Vagina (tissue), 2 donors: Measurements from ENCODE around the gene TTC34. TPM values are rescaled to one million over a fixed set of nuclear protein-coding genes. Genes with fewer than 3 reads are reported as not detected.

Source experiments
- DNase-seq, 2 donors: peaks; one replicate each; pipeline ENCODE4 v3.0.0-alpha.2; 2017; ENCODE audit errors: extremely low spot score in 2 of 2
- H3K27ac ChIP-seq: fragments of 200-600 bp; sonication (generic); one replicate; pipeline ENCODE4 v1.5.1; 2019
- H3K27me3 ChIP-seq: fragments of 200-600 bp; sonication (generic); one replicate; pipeline ENCODE4 v1.5.1; 2019
- H3K36me3 ChIP-seq, 2 donors: fragments of 200-600 bp; sonication (generic); one replicate each; pipeline ENCODE4 v1.5.1; 2017 to 2019
- H3K4me1 ChIP-seq: fragments of 200-600 bp; sonication (generic); one replicate; pipeline ENCODE4 v1.5.1; 2019
- H3K4me3 ChIP-seq, 2 donors: fragments of 200-600 bp; sonication (generic); 1 replicate in 1 of 2; 2 replicates in 1 of 2; pipeline ENCODE4 v1.5.1; 2016 to 2019
- H3K9me3 ChIP-seq: fragments of 200-600 bp; sonication (generic); one replicate; pipeline ENCODE4 v1.5.1; 2019
- POLR2A ChIP-seq, 2 donors: fragments of 450-650 bp; IDR thresholded peaks; one replicate each; pipeline ENCODE4 v1.6.1; 2017; ENCODE audit warnings: antibody characterized with exemption in 2 of 2, mild to moderate bottlenecking in 2 of 2, moderate library complexity in 2 of 2
- POLR2AphosphoS5 ChIP-seq, 2 donors: sonication (generic); formaldehyde crosslinking; IDR thresholded peaks; one replicate each; pipeline ENCODE4 v1.9.0; 2017; ENCODE audit warnings: antibody characterized with exemption in 2 of 2, mild to moderate bottlenecking in 2 of 2, low read depth in 1 of 2; ENCODE audit not compliant: insufficient read depth in 1 of 2
- intact Hi-C: fragments of 100-400 bp; cut with DNase I; formaldehyde crosslinking; loops from one replicate; pipeline ENCODE4 v1.15.1; 2023
- total RNA-seq: library from RNA; depleted of rRNA; stranded (reverse); fragments of >200 nt; gene quantifications from one replicate; pipeline ENCODE4 v1.2.3, GENCODE V29; 2016
- TF ChIP-seq, protein P1 (sequence below), 3 experiments: fragments of 450-650 bp in 2 of 3; fragments of 200-600 bp in 1 of 3; sonication (generic) in 1 of 3; IDR thresholded peaks; one replicate each; pipeline ENCODE4 v1.5.1; 2017 to 2019; ENCODE audit warnings: antibody characterized with exemption in 3 of 3, mild to moderate bottlenecking in 2 of 3, moderate library complexity in 2 of 3

The TTC34 gene, protein sequence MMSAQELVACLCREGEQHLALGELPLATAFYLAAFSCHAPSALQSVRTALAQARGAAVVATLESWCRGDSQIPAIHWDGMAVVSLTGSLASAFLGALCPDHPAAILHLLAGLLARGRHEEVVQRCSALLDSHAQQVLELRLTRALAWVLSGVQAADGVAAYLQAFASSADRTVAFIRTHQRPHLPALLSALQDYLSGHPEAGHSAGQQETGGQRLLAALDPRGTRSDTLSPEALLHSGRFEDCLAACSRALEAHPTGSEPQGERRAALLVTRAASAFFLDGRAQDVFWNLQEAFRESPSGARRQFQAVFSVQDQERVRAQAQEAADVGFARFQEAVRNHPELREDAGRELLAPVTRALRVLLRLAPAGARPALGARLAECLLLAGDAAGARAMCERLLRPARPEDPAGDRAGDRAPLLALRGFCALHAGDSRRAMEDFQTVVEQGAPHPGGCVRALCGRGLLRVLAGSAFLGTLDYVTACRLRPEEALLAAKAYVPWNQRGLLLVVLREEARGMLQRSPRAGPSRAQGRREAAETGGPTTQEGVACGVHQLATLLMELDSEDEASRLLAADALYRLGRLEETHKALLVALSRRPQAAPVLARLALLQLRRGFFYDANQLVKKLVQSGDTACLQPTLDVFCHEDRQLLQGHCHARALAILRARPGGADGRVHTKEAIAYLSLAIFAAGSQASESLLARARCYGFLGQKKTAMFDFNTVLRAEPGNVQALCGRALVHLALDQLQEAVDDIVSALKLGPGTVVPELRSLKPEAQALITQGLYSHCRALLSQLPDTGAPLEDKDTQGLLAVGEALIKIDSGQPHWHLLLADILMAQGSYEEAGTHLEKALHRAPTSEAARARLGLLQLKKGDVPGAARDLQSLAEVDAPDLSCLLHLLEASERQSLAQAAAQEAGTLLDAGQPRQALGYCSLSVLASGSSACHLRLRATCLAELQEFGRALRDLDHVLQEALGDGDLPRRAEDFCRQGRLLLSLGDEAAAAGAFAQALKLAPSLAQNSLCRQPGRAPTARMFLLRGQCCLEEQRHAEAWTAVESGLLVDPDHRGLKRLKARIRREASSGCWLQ
- under 0.01 TPM for total RNA-seq

DNA sequence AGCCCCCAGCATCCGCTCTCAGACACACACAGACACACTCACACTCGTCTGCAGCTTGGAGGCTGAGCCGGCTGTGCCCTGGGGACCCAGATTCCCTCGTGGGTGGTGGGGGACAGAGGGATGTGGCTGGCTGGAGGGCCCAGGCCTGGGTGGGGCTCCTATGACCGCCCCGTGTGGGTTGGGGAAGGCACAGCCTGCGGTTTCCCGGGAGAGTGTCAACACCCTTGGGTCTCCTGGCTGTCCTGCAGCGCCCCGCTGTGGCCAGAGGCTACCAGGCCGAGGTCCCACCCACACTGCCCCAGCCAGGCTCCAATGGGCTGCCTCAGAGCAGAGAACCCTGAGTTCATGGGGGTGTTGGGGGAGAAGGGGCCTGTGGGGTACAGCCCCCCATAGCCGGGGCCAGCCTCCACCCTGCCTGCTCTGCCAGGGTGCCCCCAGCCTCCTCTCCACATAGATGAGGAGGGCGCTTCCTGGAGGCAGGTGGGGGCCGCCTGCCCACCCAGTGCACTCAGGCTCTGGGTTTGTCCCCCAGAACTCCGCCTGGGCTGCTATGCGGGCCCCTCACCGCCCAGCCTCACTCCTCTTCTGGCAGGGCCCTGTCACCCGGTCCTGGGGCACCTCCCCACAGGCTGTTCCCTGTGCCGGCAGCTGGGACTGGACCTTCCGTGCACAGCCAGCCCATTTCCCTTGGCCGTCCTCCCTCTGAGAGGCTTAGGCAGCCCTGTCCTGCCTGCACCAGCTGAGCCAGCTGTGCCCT, at the start of gene TTC34:
Gene TTC34, minus strand, starts transcription at position 159 of the 757 bp plus-strand sequence. CDS start 866 bp downstream, outside the sequence.
- Histone ChIP-seq H3K27me3 (no peaks in the 10 kb centered on the region), H3K27ac (no peak within 1 kb of the TSS), H3K9me3 (no peaks in the 10 kb centered on the region), H3K4me3 (no peak within 1 kb of the TSS), H3K36me3 (no peaks in the 10 kb centered on the region), H3K4me1 (no peaks in the 10 kb centered on the region)
- intact Hi-C loops: loop anchor here (10.0 kb wide), 1 partner anchor 387 kb away; the partner anchor contains the start of gene PEX10
- no peak for TF ChIP-seq POLR2A (IDR thresholded peaks at IDR 0.05)
- TF ChIP-seq POLR2AphosphoS5 (IDR thresholded peaks at IDR 0.05; ENCODE audit: insufficient read depth in 1 of 2, low read depth in 1 of 2): no peak
- TF ChIP-seq, protein P1, sequence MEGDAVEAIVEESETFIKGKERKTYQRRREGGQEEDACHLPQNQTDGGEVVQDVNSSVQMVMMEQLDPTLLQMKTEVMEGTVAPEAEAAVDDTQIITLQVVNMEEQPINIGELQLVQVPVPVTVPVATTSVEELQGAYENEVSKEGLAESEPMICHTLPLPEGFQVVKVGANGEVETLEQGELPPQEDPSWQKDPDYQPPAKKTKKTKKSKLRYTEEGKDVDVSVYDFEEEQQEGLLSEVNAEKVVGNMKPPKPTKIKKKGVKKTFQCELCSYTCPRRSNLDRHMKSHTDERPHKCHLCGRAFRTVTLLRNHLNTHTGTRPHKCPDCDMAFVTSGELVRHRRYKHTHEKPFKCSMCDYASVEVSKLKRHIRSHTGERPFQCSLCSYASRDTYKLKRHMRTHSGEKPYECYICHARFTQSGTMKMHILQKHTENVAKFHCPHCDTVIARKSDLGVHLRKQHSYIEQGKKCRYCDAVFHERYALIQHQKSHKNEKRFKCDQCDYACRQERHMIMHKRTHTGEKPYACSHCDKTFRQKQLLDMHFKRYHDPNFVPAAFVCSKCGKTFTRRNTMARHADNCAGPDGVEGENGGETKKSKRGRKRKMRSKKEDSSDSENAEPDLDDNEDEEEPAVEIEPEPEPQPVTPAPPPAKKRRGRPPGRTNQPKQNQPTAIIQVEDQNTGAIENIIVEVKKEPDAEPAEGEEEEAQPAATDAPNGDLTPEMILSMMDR (IDR thresholded peaks at IDR 0.05): no peak
- no peak for DNase-seq

DNA sequence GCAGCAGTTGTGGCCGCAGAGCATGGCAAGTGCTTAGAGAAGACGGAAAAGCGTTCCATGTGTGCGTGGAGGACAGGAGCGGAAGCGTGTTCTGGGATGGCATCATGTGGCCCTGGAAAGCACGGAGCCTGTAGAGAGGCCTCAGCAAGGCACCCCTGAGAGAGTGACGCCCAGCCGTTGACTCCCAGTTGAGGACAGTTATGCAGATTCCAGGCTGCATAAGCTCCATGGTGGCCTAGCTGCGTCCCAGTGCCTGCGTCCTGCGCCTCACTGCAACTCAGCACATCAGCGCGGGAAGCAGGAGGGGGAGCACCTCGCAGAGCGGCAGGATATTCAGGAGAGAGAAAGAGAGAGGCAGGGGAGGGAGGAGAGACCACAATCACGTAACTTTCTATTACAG, 49.0 kb upstream of the TTC34 start:
- intact Hi-C loops: no loop called here
- no peak for DNase-seq
- TF ChIP-seq POLR2A (IDR thresholded peaks at IDR 0.05) (no peak), POLR2AphosphoS5 (IDR thresholded peaks at IDR 0.05; ENCODE audit: insufficient read depth in 1 of 2, low read depth in 1 of 2) (no peak)
- TF ChIP-seq, protein P1 (IDR thresholded peaks at IDR 0.05): no peak
- no peak overlapping the region for H3K4me3 ChIP-seq
- H3K27me3 ChIP-seq: peaks cover 5% of the 10 kb centered on the region
- H3K9me3 ChIP-seq: no peaks in the 10 kb centered on the region
- H3K27ac ChIP-seq: no peak overlapping the region
- H3K36me3 ChIP-seq: no peaks in the 10 kb centered on the region
- H3K4me1 ChIP-seq: no peaks in the 10 kb centered on the region

DNA sequence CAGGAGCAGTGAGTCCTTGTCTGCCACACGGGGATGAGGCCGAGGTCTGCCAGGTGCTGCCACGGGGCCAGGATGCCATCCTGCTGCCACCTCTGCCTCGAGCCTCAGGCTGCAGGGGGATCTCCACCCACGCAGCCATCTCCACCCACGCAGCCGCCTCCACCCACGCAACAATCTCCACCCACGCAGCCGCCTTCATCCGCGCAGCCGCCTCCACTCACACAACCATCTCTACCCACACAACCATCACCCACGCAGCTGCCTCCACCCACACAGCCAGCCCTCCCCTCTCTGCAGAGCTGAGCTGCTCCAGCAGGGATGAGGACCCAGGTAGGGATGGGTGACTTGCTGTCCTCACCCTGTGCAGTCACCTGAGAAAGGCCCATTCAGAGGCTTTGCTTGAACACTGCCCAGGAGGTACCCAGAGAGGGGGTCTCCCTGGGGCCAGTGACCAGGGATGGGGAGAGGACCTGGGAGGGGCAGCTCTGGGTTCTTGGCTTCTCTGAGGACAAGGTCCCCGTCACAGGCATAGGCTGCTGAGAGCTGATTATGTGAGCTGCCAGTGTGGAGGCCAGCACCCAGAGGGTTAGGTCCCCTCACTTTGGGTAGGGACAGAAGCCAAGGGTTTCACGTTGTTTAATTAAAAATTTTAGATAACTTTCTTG, 46.6 kb upstream of the TTC34 start:
- Histone ChIP-seq H3K27ac (no peak overlapping the region), H3K27me3 (no peaks in the 10 kb centered on the region), H3K4me3 (no peak overlapping the region), H3K9me3 (no peaks in the 10 kb centered on the region), H3K4me1 (no peaks in the 10 kb centered on the region), H3K36me3 (no peaks in the 10 kb centered on the region)
- DNase-seq: no peak
- TF ChIP-seq POLR2A (IDR thresholded peaks at IDR 0.05) (no peak), POLR2AphosphoS5 (IDR thresholded peaks at IDR 0.05; ENCODE audit: insufficient read depth in 1 of 2, low read depth in 1 of 2) (no peak)
- TF ChIP-seq, protein P1 (IDR thresholded peaks at IDR 0.05): no peak
- intact Hi-C loops: no loop called here

DNA sequence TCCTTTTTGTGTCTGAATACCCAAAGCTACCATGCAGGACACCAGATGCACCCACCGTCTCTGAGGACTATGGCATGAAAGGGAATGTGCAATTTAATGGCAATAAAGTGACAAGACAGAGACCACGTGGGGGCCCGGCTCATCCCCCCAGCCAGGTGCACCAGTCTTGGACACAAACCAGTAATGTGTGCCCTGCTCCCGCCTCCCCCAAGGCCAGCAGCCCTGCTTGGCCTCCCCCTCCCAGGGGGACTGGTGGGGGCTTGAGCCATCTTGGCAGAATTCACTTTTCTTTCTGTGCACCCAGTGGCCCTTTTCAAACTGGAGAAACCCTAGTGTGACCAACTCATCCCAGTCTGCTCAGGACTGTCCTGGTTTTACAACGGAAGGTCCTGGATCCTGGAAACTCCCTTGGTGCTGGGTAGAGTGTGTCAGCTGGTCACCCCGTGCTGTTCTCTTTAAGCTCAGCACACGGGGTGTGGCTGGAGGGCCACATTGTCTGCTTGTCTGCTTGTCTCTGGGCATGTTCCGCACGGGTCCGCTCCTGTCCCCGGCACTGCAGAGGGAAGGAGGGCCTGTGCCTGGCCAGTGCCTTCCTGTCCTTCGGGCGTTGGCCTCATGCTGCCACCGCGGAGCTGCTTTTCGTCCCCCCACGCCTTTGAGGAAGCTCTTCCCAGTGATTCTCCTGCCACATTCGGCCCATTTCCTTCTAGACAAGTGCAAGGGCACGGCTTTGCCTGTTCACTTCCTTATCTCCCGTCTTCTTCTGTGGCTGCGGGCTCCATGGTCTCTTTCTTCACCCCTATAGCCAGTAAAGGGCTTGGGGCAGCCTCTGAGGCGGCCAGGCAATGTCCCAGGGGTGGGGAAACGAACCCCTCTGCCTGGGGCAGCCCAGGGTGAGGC, 45.8 kb upstream of the TTC34 start:
- no peaks in the 10 kb centered on the region for H3K27me3 ChIP-seq
- TF ChIP-seq POLR2AphosphoS5 (IDR thresholded peaks at IDR 0.05; ENCODE audit: insufficient read depth in 1 of 2, low read depth in 1 of 2) (no peak), POLR2A (IDR thresholded peaks at IDR 0.05) (no peak)
- TF ChIP-seq, protein P1 (IDR thresholded peaks at IDR 0.05): no peak
- no peaks in the 10 kb centered on the region for H3K9me3 ChIP-seq

More for the DNA sequence above, 45.8 kb upstream of the TTC34 start:
- Histone ChIP-seq H3K36me3 (no peaks in the 10 kb centered on the region), H3K4me3 (no peak overlapping the region), H3K27ac (no peak overlapping the region), H3K4me1 (no peaks in the 10 kb centered on the region)
- DNase-seq: no peak
- intact Hi-C loops: no loop called here
